Vagina (tissue), 2 donors: ENCODE results near the gene ID3. TPM values are rescaled to one million over a fixed set of nuclear protein-coding genes. Genes with fewer than 3 reads are reported as not detected.

ENCODE experiments used
- DNase-seq, 2 donors: peaks; one replicate each; pipeline ENCODE4 v3.0.0-alpha.2; 2017; ENCODE audit errors: extremely low spot score in 2 of 2
- H3K27ac ChIP-seq: fragments of 200-600 bp; sonication (generic); one replicate; pipeline ENCODE4 v1.5.1; 2019
- H3K27me3 ChIP-seq: fragments of 200-600 bp; sonication (generic); one replicate; pipeline ENCODE4 v1.5.1; 2019
- H3K36me3 ChIP-seq, 2 donors: fragments of 200-600 bp; sonication (generic); one replicate each; pipeline ENCODE4 v1.5.1; 2017 to 2019
- H3K4me1 ChIP-seq: fragments of 200-600 bp; sonication (generic); one replicate; pipeline ENCODE4 v1.5.1; 2019
- H3K4me3 ChIP-seq, 2 donors: fragments of 200-600 bp; sonication (generic); 1 replicate in 1 of 2; 2 replicates in 1 of 2; pipeline ENCODE4 v1.5.1; 2016 to 2019
- H3K9me3 ChIP-seq: fragments of 200-600 bp; sonication (generic); one replicate; pipeline ENCODE4 v1.5.1; 2019
- POLR2A ChIP-seq, 2 donors: fragments of 450-650 bp; IDR thresholded peaks; one replicate each; pipeline ENCODE4 v1.6.1; 2017; ENCODE audit warnings: antibody characterized with exemption in 2 of 2, mild to moderate bottlenecking in 2 of 2, moderate library complexity in 2 of 2
- POLR2AphosphoS5 ChIP-seq, 2 donors: sonication (generic); formaldehyde crosslinking; IDR thresholded peaks; one replicate each; pipeline ENCODE4 v1.9.0; 2017; ENCODE audit warnings: antibody characterized with exemption in 2 of 2, mild to moderate bottlenecking in 2 of 2, low read depth in 1 of 2; ENCODE audit not compliant: insufficient read depth in 1 of 2
- intact Hi-C: fragments of 100-400 bp; cut with DNase I; formaldehyde crosslinking; loops from one replicate; pipeline ENCODE4 v1.15.1; 2023
- total RNA-seq: library from RNA; depleted of rRNA; stranded (reverse); fragments of >200 nt; gene quantifications from one replicate; pipeline ENCODE4 v1.2.3, GENCODE V29; 2016
- TF ChIP-seq, protein P1 (sequence below), 3 experiments: fragments of 450-650 bp in 2 of 3; fragments of 200-600 bp in 1 of 3; sonication (generic) in 1 of 3; IDR thresholded peaks; one replicate each; pipeline ENCODE4 v1.5.1; 2017 to 2019; ENCODE audit warnings: antibody characterized with exemption in 3 of 3, mild to moderate bottlenecking in 2 of 3, moderate library complexity in 2 of 3

Gene ID3
- total RNA-seq, 1 donor from 2014 or later, result 358 TPM

DNA sequence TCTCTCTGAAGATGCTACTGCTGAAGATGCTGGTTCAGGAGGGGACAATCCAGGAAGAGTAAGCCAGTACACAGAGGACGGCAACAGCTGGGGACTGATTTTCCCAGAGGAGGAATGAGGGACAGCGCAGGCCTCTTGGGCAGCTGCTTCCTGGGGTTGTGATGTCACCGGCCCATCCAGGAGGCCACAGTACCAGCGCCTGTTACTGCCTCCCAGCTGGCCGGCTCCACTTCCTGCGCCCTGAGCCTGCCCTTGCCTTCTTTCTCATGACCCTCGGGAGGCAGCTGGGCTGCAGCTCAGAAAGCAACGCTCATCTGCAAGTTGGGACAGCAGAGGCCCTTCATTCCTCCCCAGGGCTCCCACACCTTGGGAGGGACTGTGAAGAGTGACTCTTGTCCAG is 21.9 kb upstream of the ID3 start:
- DNase-seq, result no peak
- Histone ChIP-seq H3K4me1 (peaks cover 25% of the 10 kb centered on the region), H3K9me3 (no peaks in the 10 kb centered on the region), H3K27ac (peak overlapping the region; percentile 31), H3K4me3 (no peak overlapping the region), H3K36me3 (no peaks in the 10 kb centered on the region), H3K27me3 (no peaks in the 10 kb centered on the region)
- TF ChIP-seq POLR2AphosphoS5 (IDR thresholded peaks at IDR 0.05; ENCODE audit: insufficient read depth in 1 of 2, low read depth in 1 of 2) (peak in 1 of 2 donors; percentile 30), POLR2A (IDR thresholded peaks at IDR 0.05) (no peak)
- intact Hi-C loops, result no loop called here

DNA sequence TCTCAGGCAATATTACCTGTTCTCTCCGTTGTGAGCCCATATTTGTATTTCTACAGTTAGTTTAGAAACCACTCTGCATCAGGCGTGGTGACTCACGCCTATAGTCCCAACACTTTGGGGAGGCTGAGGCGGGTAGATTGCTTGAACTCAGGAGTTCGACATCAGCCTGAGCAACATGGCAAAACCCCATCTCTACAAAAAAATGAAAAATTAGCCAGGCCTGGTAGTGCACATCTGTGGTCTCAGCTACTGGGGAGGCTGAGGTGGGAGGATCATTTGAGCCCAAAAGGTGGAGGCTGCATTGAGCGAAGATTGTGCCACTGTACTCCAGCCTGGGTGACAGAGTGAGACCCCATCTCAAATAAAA is 19.7 kb upstream of the ID3 start:
- intact Hi-C loops, result no loop called here
- Histone ChIP-seq H3K27me3 (no peaks in the 10 kb centered on the region), H3K4me1 (peaks cover 25% of the 10 kb centered on the region), H3K9me3 (no peaks in the 10 kb centered on the region), H3K27ac (peak overlapping the region; percentile 77), H3K36me3 (no peaks in the 10 kb centered on the region), H3K4me3 (no peak overlapping the region)
- DNase-seq, result no peak
- TF ChIP-seq POLR2AphosphoS5 (IDR thresholded peaks at IDR 0.05; ENCODE audit: insufficient read depth in 1 of 2, low read depth in 1 of 2) (no peak), POLR2A (IDR thresholded peaks at IDR 0.05) (no peak)
- TF ChIP-seq, protein P1, sequence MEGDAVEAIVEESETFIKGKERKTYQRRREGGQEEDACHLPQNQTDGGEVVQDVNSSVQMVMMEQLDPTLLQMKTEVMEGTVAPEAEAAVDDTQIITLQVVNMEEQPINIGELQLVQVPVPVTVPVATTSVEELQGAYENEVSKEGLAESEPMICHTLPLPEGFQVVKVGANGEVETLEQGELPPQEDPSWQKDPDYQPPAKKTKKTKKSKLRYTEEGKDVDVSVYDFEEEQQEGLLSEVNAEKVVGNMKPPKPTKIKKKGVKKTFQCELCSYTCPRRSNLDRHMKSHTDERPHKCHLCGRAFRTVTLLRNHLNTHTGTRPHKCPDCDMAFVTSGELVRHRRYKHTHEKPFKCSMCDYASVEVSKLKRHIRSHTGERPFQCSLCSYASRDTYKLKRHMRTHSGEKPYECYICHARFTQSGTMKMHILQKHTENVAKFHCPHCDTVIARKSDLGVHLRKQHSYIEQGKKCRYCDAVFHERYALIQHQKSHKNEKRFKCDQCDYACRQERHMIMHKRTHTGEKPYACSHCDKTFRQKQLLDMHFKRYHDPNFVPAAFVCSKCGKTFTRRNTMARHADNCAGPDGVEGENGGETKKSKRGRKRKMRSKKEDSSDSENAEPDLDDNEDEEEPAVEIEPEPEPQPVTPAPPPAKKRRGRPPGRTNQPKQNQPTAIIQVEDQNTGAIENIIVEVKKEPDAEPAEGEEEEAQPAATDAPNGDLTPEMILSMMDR (IDR thresholded peaks at IDR 0.05), result no peak

GRCh38 chr1:23578311-23578996 is 19.2 kb upstream of the ID3 start:
- no peaks in the 10 kb centered on the region for H3K9me3 ChIP-seq
- intact Hi-C loops, result no loop called here
- DNase-seq, result no peak
- no peak overlapping the region for H3K4me3 ChIP-seq
- no peaks in the 10 kb centered on the region for H3K27me3 ChIP-seq
- peak overlapping the region; percentile 77 for H3K27ac ChIP-seq
- H3K36me3 ChIP-seq, result no peaks in the 10 kb centered on the region
- TF ChIP-seq, protein P1 (IDR thresholded peaks at IDR 0.05), result no peak
- TF ChIP-seq POLR2AphosphoS5 (IDR thresholded peaks at IDR 0.05; ENCODE audit: insufficient read depth in 1 of 2, low read depth in 1 of 2) (no peak), POLR2A (IDR thresholded peaks at IDR 0.05) (no peak)
- H3K4me1 ChIP-seq, result peaks cover 25% of the 10 kb centered on the region

- Histone ChIP-seq H3K36me3 (no peaks in the 10 kb centered on the region), H3K4me3 (no peak overlapping the region), H3K27ac (peak overlapping the region; percentile 77), H3K27me3 (no peaks in the 10 kb centered on the region), H3K4me1 (peaks cover 25% of the 10 kb centered on the region), H3K9me3 (no peaks in the 10 kb centered on the region)
- no peak for DNase-seq
- intact Hi-C loops, result no loop called here
- no peak for TF ChIP-seq POLR2A (IDR thresholded peaks at IDR 0.05)
- TF ChIP-seq, protein P1 (IDR thresholded peaks at IDR 0.05), result no peak
- TF ChIP-seq POLR2AphosphoS5 (IDR thresholded peaks at IDR 0.05; ENCODE audit: insufficient read depth in 1 of 2, low read depth in 1 of 2), result no peak
Observed at GRCh38 chr1:23577056-23578004, 18.0 kb upstream of the ID3 start.

GRCh38 chr1:23576338-23577055 is 17.2 kb upstream of the ID3 start:
- Histone ChIP-seq H3K9me3 (no peaks in the 10 kb centered on the region), H3K36me3 (no peaks in the 10 kb centered on the region), H3K4me3 (no peak overlapping the region), H3K27ac (peak overlapping the region; percentile 77), H3K27me3 (no peaks in the 10 kb centered on the region), H3K4me1 (peaks cover 25% of the 10 kb centered on the region)
- no peak for DNase-seq
- intact Hi-C loops, result no loop called here
- TF ChIP-seq POLR2A (IDR thresholded peaks at IDR 0.05), result no peak
- TF ChIP-seq, protein P1 (IDR thresholded peaks at IDR 0.05), result no peak
- no peak for TF ChIP-seq POLR2AphosphoS5 (IDR thresholded peaks at IDR 0.05; ENCODE audit: insufficient read depth in 1 of 2, low read depth in 1 of 2)
